ENCODE results near the gene TCERG1. TPM values are rescaled to one million over a fixed set of nuclear protein-coding genes. Genes with fewer than 3 reads are reported as not detected.

The TCERG1 gene
- total RNA-seq, 4 donors from 2014 or later: 18.0 to 53.9 (median 41.8) TPM

- no peak for ATAC-seq
- no peak for TF ChIP-seq POLR2A (IDR thresholded peaks at IDR 0.05)
- in situ Hi-C loops (cut with MboI; ENCODE audit: low sequenced_read_pairs in 4 of 4): loop anchor here (5.0 to 25.0 kb wide), 5 partner anchors 422 to 1047 kb away; no protein-coding TSS in a partner anchor
- Histone ChIP-seq H3K27ac (no peak overlapping the region), H3K9me3 (no peaks in the 10 kb centered on the region), H3K4me3 (no peak overlapping the region), H3K27me3 (no peaks in the 10 kb centered on the region), H3K4me1 (no peaks in the 10 kb centered on the region), H3K36me3 (no peaks in the 10 kb centered on the region)
- intact Hi-C loops (cut with DNase I; ENCODE audit: low total_unique reads): no loop called here
- DNase-seq: no peak
Observed at GRCh38 chr5:146539973-146540372, 92.8 kb downstream of the TCERG1 start.

- Histone ChIP-seq H3K4me1 (no peaks in the 10 kb centered on the region), H3K9me3 (no peaks in the 10 kb centered on the region), H3K27ac (no peak overlapping the region), H3K4me3 (no peak overlapping the region), H3K27me3 (no peaks in the 10 kb centered on the region), H3K36me3 (no peaks in the 10 kb centered on the region)
- ATAC-seq (no peak), DNase-seq (no peak)
- in situ Hi-C loops (cut with MboI; ENCODE audit: low sequenced_read_pairs in 4 of 4): loop anchor here (5.0 to 25.0 kb wide), 5 partner anchors 422 to 1047 kb away; no protein-coding TSS in a partner anchor
- no peak for TF ChIP-seq POLR2A (IDR thresholded peaks at IDR 0.05)
- intact Hi-C loops (cut with DNase I; ENCODE audit: low total_unique reads): no loop called here
Observed at GRCh38 chr5:146540414-146540813, 93.3 kb downstream of the TCERG1 start.

- Histone ChIP-seq H3K4me3 (no peak overlapping the region), H3K27me3 (no peaks in the 10 kb centered on the region), H3K27ac (no peak overlapping the region), H3K36me3 (no peaks in the 10 kb centered on the region), H3K4me1 (no peaks in the 10 kb centered on the region), H3K9me3 (no peaks in the 10 kb centered on the region)
- DNase-seq: peak; percentile 28 to 47
- peak; percentile 62 to 87 for ATAC-seq
- intact Hi-C loops (cut with DNase I; ENCODE audit: low total_unique reads): loop anchor here (1.0 to 2.0 kb wide), 2 partner anchors 423 to 647 kb away; no protein-coding TSS in a partner anchor
- in situ Hi-C loops (cut with MboI; ENCODE audit: low sequenced_read_pairs in 4 of 4): loop anchor here (5.0 to 25.0 kb wide), 5 partner anchors 420 to 1045 kb away; no protein-coding TSS in a partner anchor
- TF ChIP-seq CTCF (IDR thresholded peaks at IDR 0.05 in 4 of 5, conservative IDR thresholded peaks at IDR 0.05 in 1 of 5): peak; percentile 48 to 76 (median 63)
- no peak for TF ChIP-seq POLR2A (IDR thresholded peaks at IDR 0.05)
Observed at GRCh38 chr5:146541958-146542849, 95.1 kb downstream of the TCERG1 start.

- Histone ChIP-seq H3K27ac (no peak overlapping the region), H3K27me3 (no peaks in the 10 kb centered on the region), H3K36me3 (no peaks in the 10 kb centered on the region), H3K4me3 (no peak overlapping the region), H3K9me3 (no peaks in the 10 kb centered on the region), H3K4me1 (no peaks in the 10 kb centered on the region)
- intact Hi-C loops (cut with DNase I; ENCODE audit: low total_unique reads): no loop called here
- in situ Hi-C loops (cut with MboI; ENCODE audit: low sequenced_read_pairs in 4 of 4): loop anchor here (5.0 to 25.0 kb wide), 5 partner anchors 418 to 1043 kb away; no protein-coding TSS in a partner anchor
- DNase-seq (no peak), ATAC-seq (no peak)
- TF ChIP-seq POLR2A (IDR thresholded peaks at IDR 0.05) (no peak), CTCF (IDR thresholded peaks at IDR 0.05 in 4 of 5, conservative IDR thresholded peaks at IDR 0.05 in 1 of 5) (no peak)
Observed at GRCh38 chr5:146544232-146544631, 97.1 kb downstream of the TCERG1 start.

GRCh38 chr5:146548781-146549449 is 101.8 kb downstream of the TCERG1 start:
- Histone ChIP-seq H3K36me3 (no peaks in the 10 kb centered on the region), H3K4me3 (no peak overlapping the region), H3K27me3 (no peaks in the 10 kb centered on the region), H3K27ac (no peak overlapping the region), H3K4me1 (no peaks in the 10 kb centered on the region), H3K9me3 (no peaks in the 10 kb centered on the region)
- in situ Hi-C loops (cut with MboI; ENCODE audit: low sequenced_read_pairs in 4 of 4): loop anchor here (10.0 to 25.0 kb wide), 3 partner anchors 426 to 1038 kb away; no protein-coding TSS in a partner anchor
- TF ChIP-seq POLR2A (IDR thresholded peaks at IDR 0.05) (no peak), CTCF (IDR thresholded peaks at IDR 0.05 in 4 of 5, conservative IDR thresholded peaks at IDR 0.05 in 1 of 5) (no peak)
- ATAC-seq (no peak), DNase-seq (no peak)
- intact Hi-C loops (cut with DNase I; ENCODE audit: low total_unique reads): no loop called here
